K562 (cell line): ENCODE results near the gene KIF21A. TPM values are rescaled to one million over a fixed set of nuclear protein-coding genes. Genes with fewer than 3 reads are reported as not detected.

ENCODE experiments used
- C11orf30 ChIP-seq: fragments of 450-650 bp; IDR thresholded peaks from 2 replicates; pipeline ENCODE4 v1.6.1; 2016; ENCODE audit warnings: low read depth, mild to moderate bottlenecking
- CEBPG ChIP-seq, 3 experiments: fragments of 200-800 bp in 1 of 3; sonication (Bioruptor generic) in 1 of 3; sonication (generic) in 1 of 3; formaldehyde crosslinking in 1 of 3; IDR thresholded peaks in 2 of 3; conservative IDR thresholded peaks in 1 of 3; 2 replicates each; pipeline versions ENCODE4 v1.6.1 to v1.8.0; 2016 to 2022; ENCODE audit warnings: missing compliant biosample characterization in 2 of 3, missing genetic modification characterization in 2 of 3, mild to moderate bottlenecking in 1 of 3, missing genetic modification reagents in 1 of 3
- DPF2 ChIP-seq: fragments of 450-650 bp; IDR thresholded peaks from 2 replicates; pipeline ENCODE4 v1.6.1; 2016
- FOXP1 ChIP-seq: sonication (generic); formaldehyde crosslinking; IDR thresholded peaks from 2 replicates; pipeline ENCODE4 v1.8.0; 2022; ENCODE audit warnings: mild to moderate bottlenecking, missing genetic modification reagents
- GATAD2B ChIP-seq: fragments of 450-650 bp; IDR thresholded peaks from 2 replicates; pipeline ENCODE4 v1.6.1; 2017; ENCODE audit warnings: mild to moderate bottlenecking, borderline replicate concordance
- PCBP1 ChIP-seq: fragments of 200-400 bp; formaldehyde crosslinking; IDR thresholded peaks from 2 replicates; pipeline ENCODE4 v1.6.1; 2018; ENCODE audit warnings: mild to moderate bottlenecking, low read depth, low read length; ENCODE audit not compliant: poor library complexity, severe bottlenecking
- SETDB1 ChIP-seq: IDR thresholded peaks from one replicate; pipeline ENCODE4 v1.6.1; 2012; ENCODE audit warnings: low read length, control low read depth, inconsistent platforms
- SMARCC2 ChIP-seq: fragments of 450-650 bp; IDR thresholded peaks from 2 replicates; pipeline ENCODE4 v1.6.1; 2017; ENCODE audit warnings: antibody characterized with exemption, moderate library complexity, mild to moderate bottlenecking, low read depth
- YBX1 ChIP-seq: fragments of 450-650 bp; IDR thresholded peaks from 2 replicates; pipeline ENCODE4 v1.7.1; 2016; ENCODE audit warnings: mild to moderate bottlenecking
- ZNF143 ChIP-seq: sonication (generic); formaldehyde crosslinking; IDR thresholded peaks from 2 replicates; pipeline ENCODE4 v1.9.0; 2022; ENCODE audit warnings: mild to moderate bottlenecking, missing genetic modification reagents
- ZNF324 ChIP-seq: fragments of 250-450 bp; sonication (Bioruptor Pico); IDR thresholded peaks from 2 replicates; pipeline ENCODE4 v1.4.0; 2020; ENCODE audit warnings: mild to moderate bottlenecking
- ZNF644 ChIP-seq: fragments of 200-800 bp; sonication (Bioruptor generic); IDR thresholded peaks from 2 replicates; pipeline ENCODE4 v1.6.1; 2016; ENCODE audit warnings: low read depth, missing genetic modification characterization, missing compliant biosample characterization
- polyA plus RNA-seq, 8 experiments: library from polyadenylated mRNA; depleted of rRNA in 4 of 8; stranded (reverse) in 5 of 8; unstranded in 3 of 8; fragments of >200 nt; fragmentation: Nextera tagmentation in 2 of 8; fragmentation: Illumina TruSeq in 1 of 8; extraction: Ambion mirVana in 2 of 8; extraction: Trizol in 1 of 8; gene quantifications; 2 replicates each; pipeline versions ENCODE4 v1.2.1 to v1.2.3, GENCODE V29; 2011 to 2014; ENCODE audit warnings: inconsistent platforms in 1 of 8, missing spikeins in 1 of 8
- total RNA-seq, 7 experiments: library from RNA; depleted of rRNA in 6 of 7; stranded (reverse); fragments of >200 nt in 6 of 7; fragmentation: Illumina TruSeq in 2 of 7; extraction: Trizol in 2 of 7; gene quantifications; 2 replicates each; pipeline versions ENCODE4 v1.2.1 to v1.2.3, GENCODE V29; 2011 to 2021; ENCODE audit warnings: low replicate concordance in 1 of 7
- TF ChIP-seq, protein P1 (sequence below): sonication (generic); formaldehyde crosslinking; IDR thresholded peaks from 2 replicates; pipeline ENCODE4 v1.8.0; 2023; ENCODE audit warnings: missing genetic modification reagents, mild to moderate bottlenecking, borderline replicate concordance
- TF ChIP-seq, protein P2 (sequence below): fragments of 450-650 bp; IDR thresholded peaks from 2 replicates; pipeline ENCODE4 v1.6.1; 2016; ENCODE audit warnings: missing biosample characterization, missing genetic modification characterization
- TF ChIP-seq, protein P3 (sequence below): fragments of 250-450 bp; sonication (Bioruptor Pico); IDR thresholded peaks from 2 replicates; pipeline ENCODE4 v1.8.0; 2021; ENCODE audit warnings: moderate library complexity, mild to moderate bottlenecking, inconsistent platforms
- TF ChIP-seq, protein P4 (sequence below): sonication (generic); formaldehyde crosslinking; IDR thresholded peaks from 2 replicates; pipeline ENCODE4 v1.8.0; 2022; ENCODE audit warnings: mild to moderate bottlenecking, missing genetic modification reagents
- TF ChIP-seq, protein P5 (sequence below): fragments of 450-650 bp; IDR thresholded peaks from 2 replicates; pipeline ENCODE4 v1.6.1; 2018; ENCODE audit not compliant: partially characterized antibody

KIF21A gene
- total and polyA plus RNA-seq, 9 of the 15 experiments (the other 6 are each of a cell fraction or from before 2014, with no cell fraction given) = 17.7 to 45.0 (median 30.3) TPM

DNA sequence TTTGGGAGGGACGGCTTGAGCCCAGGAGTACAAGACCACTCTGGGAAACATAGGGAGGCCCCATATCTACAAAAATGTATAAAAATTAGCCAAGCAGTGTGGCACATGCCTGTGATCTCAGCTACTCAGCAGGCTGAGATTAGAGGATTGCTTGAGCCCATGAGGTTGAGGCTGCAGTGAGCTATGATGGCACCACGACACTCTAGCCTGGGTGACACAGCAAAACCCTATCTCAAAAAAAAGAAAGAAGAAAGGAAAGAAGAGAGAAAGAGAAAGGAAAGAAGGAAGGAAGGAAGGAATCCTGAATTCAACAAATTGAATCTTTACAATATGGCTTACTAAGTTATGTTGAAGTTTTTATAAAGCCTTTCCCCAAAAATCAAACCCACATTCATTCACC, 2.1 kb downstream of the KIF21A start (continued):
- TF ChIP-seq, protein P1, sequence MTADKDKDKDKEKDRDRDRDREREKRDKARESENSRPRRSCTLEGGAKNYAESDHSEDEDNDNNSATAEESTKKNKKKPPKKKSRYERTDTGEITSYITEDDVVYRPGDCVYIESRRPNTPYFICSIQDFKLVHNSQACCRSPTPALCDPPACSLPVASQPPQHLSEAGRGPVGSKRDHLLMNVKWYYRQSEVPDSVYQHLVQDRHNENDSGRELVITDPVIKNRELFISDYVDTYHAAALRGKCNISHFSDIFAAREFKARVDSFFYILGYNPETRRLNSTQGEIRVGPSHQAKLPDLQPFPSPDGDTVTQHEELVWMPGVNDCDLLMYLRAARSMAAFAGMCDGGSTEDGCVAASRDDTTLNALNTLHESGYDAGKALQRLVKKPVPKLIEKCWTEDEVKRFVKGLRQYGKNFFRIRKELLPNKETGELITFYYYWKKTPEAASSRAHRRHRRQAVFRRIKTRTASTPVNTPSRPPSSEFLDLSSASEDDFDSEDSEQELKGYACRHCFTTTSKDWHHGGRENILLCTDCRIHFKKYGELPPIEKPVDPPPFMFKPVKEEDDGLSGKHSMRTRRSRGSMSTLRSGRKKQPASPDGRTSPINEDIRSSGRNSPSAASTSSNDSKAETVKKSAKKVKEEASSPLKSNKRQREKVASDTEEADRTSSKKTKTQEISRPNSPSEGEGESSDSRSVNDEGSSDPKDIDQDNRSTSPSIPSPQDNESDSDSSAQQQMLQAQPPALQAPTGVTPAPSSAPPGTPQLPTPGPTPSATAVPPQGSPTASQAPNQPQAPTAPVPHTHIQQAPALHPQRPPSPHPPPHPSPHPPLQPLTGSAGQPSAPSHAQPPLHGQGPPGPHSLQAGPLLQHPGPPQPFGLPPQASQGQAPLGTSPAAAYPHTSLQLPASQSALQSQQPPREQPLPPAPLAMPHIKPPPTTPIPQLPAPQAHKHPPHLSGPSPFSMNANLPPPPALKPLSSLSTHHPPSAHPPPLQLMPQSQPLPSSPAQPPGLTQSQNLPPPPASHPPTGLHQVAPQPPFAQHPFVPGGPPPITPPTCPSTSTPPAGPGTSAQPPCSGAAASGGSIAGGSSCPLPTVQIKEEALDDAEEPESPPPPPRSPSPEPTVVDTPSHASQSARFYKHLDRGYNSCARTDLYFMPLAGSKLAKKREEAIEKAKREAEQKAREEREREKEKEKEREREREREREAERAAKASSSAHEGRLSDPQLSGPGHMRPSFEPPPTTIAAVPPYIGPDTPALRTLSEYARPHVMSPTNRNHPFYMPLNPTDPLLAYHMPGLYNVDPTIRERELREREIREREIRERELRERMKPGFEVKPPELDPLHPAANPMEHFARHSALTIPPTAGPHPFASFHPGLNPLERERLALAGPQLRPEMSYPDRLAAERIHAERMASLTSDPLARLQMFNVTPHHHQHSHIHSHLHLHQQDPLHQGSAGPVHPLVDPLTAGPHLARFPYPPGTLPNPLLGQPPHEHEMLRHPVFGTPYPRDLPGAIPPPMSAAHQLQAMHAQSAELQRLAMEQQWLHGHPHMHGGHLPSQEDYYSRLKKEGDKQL (CRISPR knock-in tag) = no peak
- peak; percentile 84 for TF ChIP-seq DPF2
- TF ChIP-seq ZNF143 (CRISPR knock-in tag) = no peak
- TF ChIP-seq SMARCC2 = 0 out of 2 replicates have a peak, but pooled peaks have one; percentile 18
- TF ChIP-seq, protein P2, sequence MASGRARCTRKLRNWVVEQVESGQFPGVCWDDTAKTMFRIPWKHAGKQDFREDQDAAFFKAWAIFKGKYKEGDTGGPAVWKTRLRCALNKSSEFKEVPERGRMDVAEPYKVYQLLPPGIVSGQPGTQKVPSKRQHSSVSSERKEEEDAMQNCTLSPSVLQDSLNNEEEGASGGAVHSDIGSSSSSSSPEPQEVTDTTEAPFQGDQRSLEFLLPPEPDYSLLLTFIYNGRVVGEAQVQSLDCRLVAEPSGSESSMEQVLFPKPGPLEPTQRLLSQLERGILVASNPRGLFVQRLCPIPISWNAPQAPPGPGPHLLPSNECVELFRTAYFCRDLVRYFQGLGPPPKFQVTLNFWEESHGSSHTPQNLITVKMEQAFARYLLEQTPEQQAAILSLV (tag) = peak; percentile 33; the same call in 1 of the 2 replicates
- peak; percentile 94 for TF ChIP-seq C11orf30
- no peak for TF ChIP-seq PCBP1
- TF ChIP-seq YBX1 = no peak
- TF ChIP-seq SETDB1 = no peak
- TF ChIP-seq, protein P3, sequence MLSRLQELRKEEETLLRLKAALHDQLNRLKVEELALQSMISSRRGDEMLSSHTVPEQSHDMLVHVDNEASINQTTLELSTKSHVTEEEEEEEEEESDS (CRISPR knock-in tag) = no peak
- TF ChIP-seq ZNF644 (tag) = no peak
- TF ChIP-seq, protein P4, sequence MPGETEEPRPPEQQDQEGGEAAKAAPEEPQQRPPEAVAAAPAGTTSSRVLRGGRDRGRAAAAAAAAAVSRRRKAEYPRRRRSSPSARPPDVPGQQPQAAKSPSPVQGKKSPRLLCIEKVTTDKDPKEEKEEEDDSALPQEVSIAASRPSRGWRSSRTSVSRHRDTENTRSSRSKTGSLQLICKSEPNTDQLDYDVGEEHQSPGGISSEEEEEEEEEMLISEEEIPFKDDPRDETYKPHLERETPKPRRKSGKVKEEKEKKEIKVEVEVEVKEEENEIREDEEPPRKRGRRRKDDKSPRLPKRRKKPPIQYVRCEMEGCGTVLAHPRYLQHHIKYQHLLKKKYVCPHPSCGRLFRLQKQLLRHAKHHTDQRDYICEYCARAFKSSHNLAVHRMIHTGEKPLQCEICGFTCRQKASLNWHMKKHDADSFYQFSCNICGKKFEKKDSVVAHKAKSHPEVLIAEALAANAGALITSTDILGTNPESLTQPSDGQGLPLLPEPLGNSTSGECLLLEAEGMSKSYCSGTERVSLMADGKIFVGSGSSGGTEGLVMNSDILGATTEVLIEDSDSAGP = no peak
- TF ChIP-seq, protein P5, sequence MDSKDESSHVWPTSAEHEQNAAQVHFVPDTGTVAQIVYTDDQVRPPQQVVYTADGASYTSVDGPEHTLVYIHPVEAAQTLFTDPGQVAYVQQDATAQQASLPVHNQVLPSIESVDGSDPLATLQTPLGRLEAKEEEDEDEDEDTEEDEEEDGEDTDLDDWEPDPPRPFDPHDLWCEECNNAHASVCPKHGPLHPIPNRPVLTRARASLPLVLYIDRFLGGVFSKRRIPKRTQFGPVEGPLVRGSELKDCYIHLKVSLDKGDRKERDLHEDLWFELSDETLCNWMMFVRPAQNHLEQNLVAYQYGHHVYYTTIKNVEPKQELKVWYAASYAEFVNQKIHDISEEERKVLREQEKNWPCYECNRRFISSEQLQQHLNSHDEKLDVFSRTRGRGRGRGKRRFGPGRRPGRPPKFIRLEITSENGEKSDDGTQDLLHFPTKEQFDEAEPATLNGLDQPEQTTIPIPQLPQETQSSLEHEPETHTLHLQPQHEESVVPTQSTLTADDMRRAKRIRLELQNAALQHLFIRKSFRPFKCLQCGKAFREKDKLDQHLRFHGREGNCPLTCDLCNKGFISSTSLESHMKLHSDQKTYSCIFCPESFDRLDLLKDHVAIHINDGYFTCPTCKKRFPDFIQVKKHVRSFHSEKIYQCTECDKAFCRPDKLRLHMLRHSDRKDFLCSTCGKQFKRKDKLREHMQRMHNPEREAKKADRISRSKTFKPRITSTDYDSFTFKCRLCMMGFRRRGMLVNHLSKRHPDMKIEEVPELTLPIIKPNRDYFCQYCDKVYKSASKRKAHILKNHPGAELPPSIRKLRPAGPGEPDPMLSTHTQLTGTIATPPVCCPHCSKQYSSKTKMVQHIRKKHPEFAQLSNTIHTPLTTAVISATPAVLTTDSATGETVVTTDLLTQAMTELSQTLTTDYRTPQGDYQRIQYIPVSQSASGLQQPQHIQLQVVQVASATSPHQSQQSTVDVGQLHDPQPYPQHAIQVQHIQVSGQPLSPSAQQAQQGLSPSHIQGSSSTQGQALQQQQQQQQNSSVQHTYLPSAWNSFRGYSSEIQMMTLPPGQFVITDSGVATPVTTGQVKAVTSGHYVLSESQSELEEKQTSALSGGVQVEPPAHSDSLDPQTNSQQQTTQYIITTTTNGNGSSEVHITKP = no peak
- no peak for TF ChIP-seq GATAD2B
- no peak for TF ChIP-seq FOXP1 (CRISPR knock-in tag)
- TF ChIP-seq CEBPG (CRISPR knock-in tag; IDR thresholded peaks at IDR 0.05) = no peak
- no peak for TF ChIP-seq CEBPG (tag; conservative IDR thresholded peaks at IDR 0.05 in 1 of 2, IDR thresholded peaks at IDR 0.05 in 1 of 2)
- TF ChIP-seq ZNF324 (CRISPR knock-in tag) = no peak
